Activated T-cell treated with anti-CD3 and anti-CD28 coated beads for 1 hour (primary cell): ENCODE results near the gene CCR2.
"Not testable (repeated sequence)": the region's sequence is repeated elsewhere in the genome, so short reads cannot be mapped to it uniquely, and the experiment has no call there.

Experiments
- DNase-seq: peaks from one replicate; pipeline ENCODE4 v3.0.0-alpha.2; 2020; ENCODE audit warnings: low read depth

CCR2 gene

DNA sequence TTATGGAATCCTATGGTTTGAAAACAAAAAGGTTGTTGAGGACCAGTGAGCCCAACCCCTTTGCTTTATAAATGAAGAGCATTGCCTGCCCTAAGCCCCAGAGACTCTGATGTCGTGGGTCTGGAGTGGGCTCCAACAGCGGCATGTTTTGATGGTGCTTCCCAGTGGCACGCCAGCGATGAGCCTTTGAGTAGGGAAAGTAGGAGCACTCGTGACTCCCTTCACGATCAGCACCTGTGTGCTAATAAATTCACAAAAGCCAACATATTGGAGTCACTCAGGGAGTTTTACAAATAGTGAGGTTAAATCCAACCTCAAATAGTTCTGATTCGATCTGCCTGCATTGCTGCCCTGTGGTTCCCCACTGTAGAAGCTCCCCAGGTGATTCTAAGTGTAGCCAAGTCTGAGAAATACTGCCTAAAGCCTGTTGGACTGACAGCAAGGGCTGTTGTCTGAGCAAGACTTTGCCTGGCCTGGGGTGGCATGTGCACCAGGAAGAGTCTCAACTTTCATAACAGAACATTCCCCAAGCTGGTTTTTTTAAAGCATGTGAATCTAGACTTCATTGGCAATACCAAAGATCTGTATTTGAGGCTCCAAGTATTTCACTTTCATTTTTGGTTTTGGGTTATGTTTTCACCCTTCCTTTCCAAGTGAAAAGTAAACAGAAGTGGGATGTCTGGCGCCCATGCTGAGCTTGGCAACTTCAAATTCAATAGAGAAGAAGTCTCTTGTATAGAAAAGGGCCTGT, 26.7 kb downstream of the CCR2 start:
- DNase-seq, result no peak

DNA sequence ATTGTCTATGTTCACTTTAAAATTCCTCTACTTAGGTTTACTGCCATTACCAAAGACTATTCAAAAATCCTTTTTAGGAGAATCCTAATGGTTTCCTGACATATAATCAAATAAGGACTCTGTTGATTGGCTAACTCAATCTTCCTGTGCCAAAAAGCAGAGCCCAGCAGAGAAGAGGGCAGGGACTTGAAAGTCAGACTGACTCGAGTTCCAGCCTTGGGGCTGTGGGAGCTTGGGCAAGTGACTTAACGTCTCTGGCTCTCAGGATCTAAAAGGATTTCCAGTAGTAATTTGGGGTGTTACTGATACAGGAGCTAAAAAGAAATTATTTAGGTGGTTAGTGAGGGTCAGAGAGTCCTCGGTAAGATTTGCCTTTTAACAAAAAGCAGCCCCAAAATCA, 27.7 kb downstream of the CCR2 start:
- DNase-seq, result no peak

DNA sequence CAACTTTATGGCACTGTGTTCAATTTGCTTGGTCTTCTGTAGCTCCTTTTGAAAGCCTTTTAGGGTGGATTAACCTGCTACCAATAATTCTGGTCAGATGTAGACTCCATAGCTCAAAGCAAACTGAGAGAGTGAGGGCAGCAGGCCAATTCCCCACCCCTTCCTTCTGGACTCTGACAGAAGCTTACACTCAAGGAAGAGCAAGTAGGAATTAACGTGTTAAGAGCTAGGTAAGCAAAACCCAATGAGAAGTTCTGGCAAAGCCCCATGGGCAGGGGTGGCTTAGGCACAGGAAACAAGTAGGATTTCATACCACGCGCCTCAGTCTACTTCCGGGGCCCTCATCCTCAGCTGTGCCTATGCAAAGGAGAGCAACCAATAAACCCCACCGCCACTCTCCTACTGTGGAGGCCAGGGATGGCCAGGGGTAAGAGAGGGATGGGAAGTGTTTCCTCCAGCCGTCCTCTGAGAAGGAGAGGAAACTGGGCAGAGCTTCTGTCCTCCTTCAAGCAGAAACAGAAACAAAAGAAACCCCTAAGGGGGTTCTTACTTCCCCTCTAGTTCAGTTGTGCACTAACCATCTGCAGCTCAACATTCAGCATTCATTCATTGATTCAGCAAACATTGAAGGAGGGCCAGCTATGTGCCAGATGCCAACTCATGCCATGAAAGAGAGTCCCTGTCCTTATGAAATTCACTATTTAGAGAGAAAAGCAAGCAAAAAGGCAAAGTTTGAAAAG, 29.5 kb downstream of the CCR2 start:
- no peak for DNase-seq

GRCh38 chr3:46383951-46384330, 30.0 kb downstream of the CCR2 start:
- no peak for DNase-seq

GRCh38 chr3:46386205-46386604, 32.3 kb downstream of the CCR2 start:
- no peak for DNase-seq

- not testable (repeated sequence) for DNase-seq
Measured at GRCh38 chr3:46388847-46389246, 34.9 kb downstream of the CCR2 start.

DNA sequence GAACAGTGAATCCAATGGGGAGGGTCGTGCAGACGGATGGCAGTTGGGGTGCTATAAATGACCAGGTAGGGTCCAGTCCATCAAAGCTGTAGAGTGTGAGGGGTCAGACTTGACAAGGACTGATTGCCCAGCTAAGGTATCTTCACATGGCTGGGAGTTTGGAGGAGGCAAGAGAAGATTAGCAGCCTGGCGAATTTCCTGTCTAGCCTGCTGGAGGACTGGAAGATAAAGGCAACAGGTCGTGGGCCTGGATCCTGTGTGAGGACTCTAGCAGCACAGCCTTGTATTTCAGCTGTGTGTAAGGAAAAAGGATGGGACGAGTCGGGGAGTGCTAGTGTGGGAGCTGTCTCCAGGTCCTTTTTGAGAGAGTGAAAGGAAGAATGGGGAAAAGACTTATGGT, 35.4 kb downstream of the CCR2 start:
- DNase-seq, result no peak

- not testable (repeated sequence) for DNase-seq
Measured at GRCh38 chr3:46391526-46391925, 37.6 kb downstream of the CCR2 start.

GRCh38 chr3:46393011-46393410, 39.1 kb downstream of the CCR2 start:
- DNase-seq, result no peak

DNA sequence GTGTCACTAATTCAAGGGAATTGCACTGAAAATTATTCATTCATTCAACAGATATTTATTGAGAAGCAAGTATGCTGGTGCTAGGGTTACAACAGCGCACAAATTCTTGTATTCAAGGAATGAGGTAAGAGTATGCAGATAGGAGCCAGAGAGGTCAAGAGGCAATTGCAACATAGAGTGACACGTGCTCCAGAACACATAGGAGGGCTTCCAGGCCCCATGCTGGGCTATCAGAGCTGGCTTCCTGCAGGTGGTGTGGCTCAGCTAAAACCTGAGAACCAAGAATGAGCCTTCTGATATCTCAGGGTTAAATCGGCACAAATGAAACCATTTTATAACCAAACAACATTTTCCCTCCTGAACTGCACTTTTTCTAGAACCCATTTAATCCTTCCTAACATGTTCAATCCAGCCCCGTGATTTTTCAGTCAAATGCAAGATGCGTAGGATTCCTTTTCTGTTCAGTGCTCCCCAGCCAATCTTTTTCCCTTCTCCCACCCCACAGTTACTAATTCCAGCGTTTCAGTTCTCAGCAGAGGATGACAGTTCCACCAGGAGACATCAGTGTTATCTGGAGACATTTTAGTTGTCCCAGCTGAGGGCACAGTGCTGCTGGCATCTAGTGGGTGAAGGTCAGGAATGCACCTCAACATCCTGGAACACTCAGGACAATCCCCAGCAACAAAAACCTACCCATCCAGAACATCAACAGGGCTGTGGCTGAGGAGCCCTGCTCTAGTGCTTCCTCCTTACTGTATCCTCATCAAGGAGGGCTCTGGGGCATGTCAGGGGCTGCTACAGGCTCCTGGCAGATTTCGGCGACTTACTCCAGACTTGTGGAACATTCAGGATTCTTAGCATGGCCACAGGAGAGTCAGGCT, 39.9 kb downstream of the CCR2 start:
- DNase-seq, result no peak

GRCh38 chr3:46395210-46395661, 41.3 kb downstream of the CCR2 start:
- DNase-seq, result no peak

GRCh38 chr3:46395766-46396530, 42.0 kb downstream of the CCR2 start:
- DNase-seq, result no peak

- DNase-seq, result no peak
Measured at GRCh38 chr3:46397111-46397510, 43.2 kb downstream of the CCR2 start.

DNA sequence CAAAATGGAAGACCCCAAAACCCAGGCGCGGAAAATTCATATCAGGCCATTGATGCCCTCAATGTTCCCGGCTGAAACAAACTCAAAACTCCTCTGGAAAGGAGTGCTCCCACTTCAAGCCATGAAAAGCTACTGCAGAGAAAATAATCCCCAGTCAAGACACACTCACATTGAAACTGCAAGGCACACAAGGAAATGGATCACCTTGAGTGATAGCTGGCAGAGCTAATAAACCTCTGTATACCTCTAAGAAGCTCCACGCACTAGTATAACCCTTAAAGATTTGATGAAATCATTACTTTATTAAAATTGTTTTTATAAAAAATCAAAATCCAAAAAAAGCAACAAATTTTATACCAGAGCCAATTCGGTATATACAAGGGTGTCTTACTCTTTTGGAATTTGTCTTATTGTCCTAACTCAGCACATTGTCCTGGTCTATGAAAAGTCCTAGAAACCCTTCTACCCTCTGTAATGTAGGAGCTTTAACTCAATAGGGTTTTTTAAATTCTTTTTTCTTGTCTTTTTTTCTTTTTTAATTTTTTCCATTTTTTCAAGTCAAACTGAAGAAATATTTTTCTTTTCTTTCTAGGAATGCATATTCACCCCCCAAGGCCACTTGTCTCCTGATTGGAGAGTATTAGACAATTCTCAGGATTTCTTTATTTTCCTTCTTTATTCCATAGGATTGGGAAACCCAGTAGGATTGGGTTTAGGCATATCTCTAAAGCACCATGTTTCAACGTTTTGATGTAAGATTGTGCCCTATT, 44.5 kb downstream of the CCR2 start:
- no peak for DNase-seq

DNA sequence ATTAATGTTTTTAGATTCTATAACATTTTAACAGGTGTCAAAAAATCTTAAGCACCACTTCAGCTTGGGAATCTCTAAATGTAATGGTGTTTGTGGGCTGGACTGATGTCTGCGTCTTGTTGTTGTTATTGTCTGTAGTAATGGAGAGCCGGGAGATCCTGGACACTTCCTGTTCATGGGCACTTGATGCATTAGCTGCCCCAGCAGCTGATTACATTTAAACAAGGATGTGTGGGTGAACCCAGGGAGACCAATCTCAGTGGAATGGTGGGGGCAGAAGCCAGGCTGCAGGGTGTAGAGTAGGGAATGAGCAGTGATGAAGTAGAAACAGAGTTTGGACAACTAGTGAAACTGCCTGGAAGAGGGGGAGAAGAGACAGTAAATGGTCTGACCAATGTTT, 45.2 kb downstream of the CCR2 start:
- DNase-seq, result no peak

- DNase-seq, result no peak
Measured at GRCh38 chr3:46399557-46399956, 45.6 kb downstream of the CCR2 start.

GRCh38 chr3:46400000-46400734, 46.3 kb downstream of the CCR2 start:
- no peak for DNase-seq

- DNase-seq, result no peak
Measured at GRCh38 chr3:46400846-46401245, 46.9 kb downstream of the CCR2 start.

DNA sequence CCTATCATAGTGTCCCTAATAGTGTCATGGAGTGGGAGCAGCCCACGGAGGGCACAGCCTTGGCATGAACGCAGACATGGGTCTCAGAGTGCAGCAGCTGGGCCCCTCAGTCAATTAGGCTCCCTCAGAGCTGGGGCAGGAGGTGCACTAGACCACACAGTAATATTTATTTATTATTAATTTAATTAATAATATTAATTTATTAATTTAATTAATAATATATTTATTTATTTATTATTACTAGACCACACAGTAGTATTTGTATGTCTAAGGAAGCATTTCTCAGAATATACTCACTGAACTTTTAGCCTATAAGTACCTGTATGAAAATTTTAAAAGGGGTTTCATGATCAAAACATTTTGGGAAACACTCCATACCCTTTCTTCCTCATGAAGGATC, 47.7 kb downstream of the CCR2 start:
- no peak for DNase-seq

DNA sequence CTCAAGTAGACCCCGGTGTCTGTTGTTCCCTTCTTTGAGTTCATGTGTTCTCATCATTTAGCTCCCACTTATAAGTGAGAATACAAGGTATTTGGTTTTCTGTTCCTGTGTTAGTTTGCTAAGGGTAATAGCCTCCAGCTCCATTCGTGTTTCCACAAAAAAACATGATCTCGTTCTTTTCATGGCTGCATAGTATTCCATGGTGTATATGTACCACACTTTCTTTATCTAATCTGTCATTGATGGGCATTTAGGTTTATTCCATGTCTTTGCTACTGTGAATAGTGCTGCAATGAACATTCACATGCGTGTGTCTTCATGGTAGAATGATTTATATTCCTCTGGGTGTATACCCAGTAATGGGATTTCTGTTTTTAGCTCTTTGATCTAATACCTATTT, 49.0 kb downstream of the CCR2 start:
- not testable (repeated sequence) for DNase-seq
